HepG2 (cell line): Measurements from ENCODE around the gene PELI2. TPM values are rescaled to one million over a fixed set of nuclear protein-coding genes. Genes with fewer than 3 reads are reported as not detected.

Experiments used
- ATAC-seq: fragments of 200-7000 bp; cut with Tn5 transposase; 3 replicates; pipeline ENCODE4 v1.9.1; 2020; ENCODE audit warnings: mild to moderate bottlenecking, moderate library complexity
- BruUV-seq: library from RNA; stranded (reverse); fragments of 400-500 nt; replicated peaks from 2 replicates; lab custom pipeline; 2021; lab: Mats Ljungman, UMichigan
- CTCF ChIA-PET: fragments of 300-600 bp; formaldehyde crosslinking; extraction: SDS; loops from one replicate; lab custom pipeline; 2021; ENCODE audit warnings: low total read pairs, inconsistent platforms, low intra/inter-chr PET ratio; lab: Yijun Ruan, JAX
- POLR2A ChIA-PET: fragments of 350-600 bp; sonication (Branson Sonifier 250); formaldehyde crosslinking; loops from one replicate; lab custom pipeline; 2020; ENCODE audit warnings: antibody characterized with exemption, inconsistent platforms; lab: Yijun Ruan, JAX
- DNase-seq: peaks from one replicate; pipeline ENCODE4 v3.0.0-alpha.2; 2015; ENCODE audit warnings: low spot score
- FAIRE-seq: peaks from 3 replicates; lab custom pipeline; 2011; peaks lifted over from hg19 to GRCh38; lab: Jason Lieb, UNC
- H2AFZ ChIP-seq: one replicate; pipeline ENCODE4 v1.6.1; 2011; ENCODE audit warnings: low read length, inconsistent platforms
- H3K27ac ChIP-seq: fragments of 300-600 bp; 3 replicates; pipeline ENCODE4 v1.8.0; 2011; ENCODE audit warnings: mixed run types, mild to moderate bottlenecking, mixed read lengths, low read length, inconsistent platforms; ENCODE audit not compliant: insufficient read depth; ENCODE audit errors: extremely low read length
- H3K27me3 ChIP-seq, 2 experiments: fragments of 200-600 bp in 1 of 2; 2 replicates in 1 of 2; 3 replicates in 1 of 2; pipeline versions ENCODE4 v1.6.0 to v1.8.0; 2011; ENCODE audit warnings: low read length in 2 of 2, mild to moderate bottlenecking in 2 of 2, moderate library complexity in 2 of 2, inconsistent platforms in 1 of 2; ENCODE audit not compliant: insufficient read depth in 2 of 2, control insufficient read depth in 1 of 2
- H3K36me3 ChIP-seq, 2 experiments: fragments of 200-600 bp in 1 of 2; replicated peaks in 1 of 2; 2 replicates in 1 of 2; 3 replicates in 1 of 2; pipeline versions ENCODE4 v1.5.1 to v1.8.0; 2011; ENCODE audit warnings: low read length in 2 of 2, inconsistent platforms in 1 of 2; ENCODE audit not compliant: insufficient read depth in 2 of 2, control insufficient read depth in 1 of 2
- H3K4me1 ChIP-seq: 2 replicates; pipeline ENCODE4 v1.5.1; 2012; ENCODE audit warnings: low read length, inconsistent platforms; ENCODE audit not compliant: insufficient read depth
- H3K4me2 ChIP-seq: 2 replicates; pipeline ENCODE4 v1.6.0; 2011; ENCODE audit warnings: low read depth, low read length, inconsistent platforms
- H3K4me3 ChIP-seq, 3 experiments: fragments of 200-600 bp in 1 of 3; sonication (generic), shearing (Covaris generic) in 1 of 3; replicated peaks in 1 of 3; 2 replicates each; pipeline ENCODE4 v1.5.1; 2011 to 2016; ENCODE audit warnings: low read length in 3 of 3, inconsistent platforms in 2 of 3, low read depth in 2 of 3, mild to moderate bottlenecking in 2 of 3, control low read depth in 1 of 3, mixed read lengths in 1 of 3; ENCODE audit not compliant: insufficient read depth in 1 of 3
- H3K79me2 ChIP-seq: one replicate; pipeline ENCODE4 v1.6.1; 2011; ENCODE audit warnings: low read length, inconsistent platforms; ENCODE audit not compliant: insufficient read depth
- H3K9ac ChIP-seq: 2 replicates; pipeline ENCODE4 v1.6.0; 2011; ENCODE audit warnings: mild to moderate bottlenecking, low read depth, low read length, inconsistent platforms; ENCODE audit not compliant: insufficient read depth
- H3K9me3 ChIP-seq: 2 replicates; pipeline ENCODE4 v1.5.1; 2012; ENCODE audit warnings: mild to moderate bottlenecking, low read length
- H4K20me1 ChIP-seq: 2 replicates; pipeline ENCODE4 v1.6.0; 2011; ENCODE audit warnings: inconsistent platforms, mild to moderate bottlenecking, low read length, moderate library complexity; ENCODE audit not compliant: insufficient read depth
- CEBPG ChIP-seq: IDR thresholded peaks from 2 replicates; pipeline ENCODE4 v1.6.1; 2016
- FLYWCH1 ChIP-seq: sonication (generic); formaldehyde crosslinking; IDR thresholded peaks from 2 replicates; pipeline ENCODE4 v1.8.1; 2023; ENCODE audit warnings: mild to moderate bottlenecking, missing genetic modification reagents
- KLF16 ChIP-seq, 2 experiments: sonication (generic) in 1 of 2; formaldehyde crosslinking in 1 of 2; IDR thresholded peaks; 2 replicates each; pipeline versions ENCODE4 v1.6.1 to v1.8.0; 2016 to 2023; ENCODE audit warnings: missing genetic modification reagents in 2 of 2, missing compliant biosample characterization in 1 of 2
- KMT2A ChIP-seq: sonication (generic); formaldehyde crosslinking; IDR thresholded peaks from 2 replicates; pipeline ENCODE4 v1.4.0; 2020; ENCODE audit warnings: missing genetic modification reagents
- MED8 ChIP-seq: sonication (generic); formaldehyde crosslinking; IDR thresholded peaks from 2 replicates; pipeline ENCODE4 v1.8.1; 2023; ENCODE audit warnings: mild to moderate bottlenecking, missing genetic modification reagents; ENCODE audit not compliant: insufficient replicate concordance
- TMF1 ChIP-seq: sonication (generic); formaldehyde crosslinking; IDR thresholded peaks from 2 replicates; pipeline ENCODE4 v1.8.1; 2022; ENCODE audit warnings: low read depth, missing genetic modification reagents
- YY1 ChIP-seq: IDR thresholded peaks from 2 replicates; pipeline ENCODE4 v1.6.1; 2011; ENCODE audit warnings: low read length, low read depth, moderate library complexity, mild to moderate bottlenecking; ENCODE audit not compliant: insufficient read depth, insufficient replicate concordance
- ZNF543 ChIP-seq: sonication (generic); formaldehyde crosslinking; IDR thresholded peaks from 2 replicates; pipeline ENCODE4 v1.4.0; 2020; ENCODE audit warnings: mild to moderate bottlenecking, missing genetic modification reagents
- WGBS: methylation state at CpG from one replicate; pipeline ENCODE4 v1.1.6; 2017; ENCODE audit warnings: low lambda C conversion rate; 5-methylcytosine and 5-hydroxymethylcytosine counted together
- in situ Hi-C: cut with HindIII; loops from 2 replicates; pipeline ENCODE4 v1.10.0; 2017; ENCODE audit warnings: low pct_unique_long_range_greater_than_20kb; ENCODE audit not compliant: extremely low pct_ligation_motif_present
- intact Hi-C: fragments of 100-400 bp; cut with micrococcal nuclease; formaldehyde crosslinking; loops from one replicate; pipeline ENCODE4 v1.10.0; 2022; ENCODE audit not compliant: unreplicated experiment
- polyA plus RNA-seq, 8 experiments: library from polyadenylated mRNA; depleted of rRNA in 3 of 8; stranded (reverse) in 7 of 8; unstranded in 1 of 8; fragments of >200 nt; fragmentation: Illumina TruSeq in 4 of 8; extraction: Trizol in 4 of 8; gene quantifications; 2 replicates each; pipeline versions ENCODE4 v1.2.1 to v1.2.3, GENCODE V29; 2011 to 2016; ENCODE audit warnings: low read depth in 4 of 8, missing spikeins in 1 of 8, mixed read lengths in 1 of 8; ENCODE audit not compliant: insufficient read depth in 1 of 8
- total RNA-seq, 5 experiments: library from RNA; depleted of rRNA; stranded (reverse); fragments of >200 nt; fragmentation: Illumina TruSeq; extraction: Trizol; gene quantifications; 2 replicates each; pipeline ENCODE4 v1.2.3, GENCODE V29; 2016; ENCODE audit warnings: low read depth in 1 of 5
- TF ChIP-seq, protein P1 (sequence below): sonication (generic); formaldehyde crosslinking; IDR thresholded peaks from 2 replicates; pipeline ENCODE4 v1.4.0; 2020; ENCODE audit warnings: missing genetic modification reagents
- TF ChIP-seq, protein P2 (sequence below): sonication (generic); formaldehyde crosslinking; IDR thresholded peaks from 2 replicates; pipeline ENCODE4 v1.5.1; 2020; ENCODE audit warnings: missing genetic modification reagents, mild to moderate bottlenecking, borderline replicate concordance
- TF ChIP-seq, protein P3 (sequence below): sonication (generic); formaldehyde crosslinking; IDR thresholded peaks from 2 replicates; pipeline ENCODE4 v1.4.0; 2020; ENCODE audit warnings: mild to moderate bottlenecking, low read depth, missing genetic modification reagents
- TF ChIP-seq, protein P4 (sequence below): sonication (generic); formaldehyde crosslinking; conservative IDR thresholded peaks from 2 replicates; pipeline ENCODE4 v1.8.1; 2023; ENCODE audit warnings: missing genetic modification reagents

PELI2 gene
- total and polyA plus RNA-seq, 2 of the 13 experiments (the other 11 are each of a cell fraction or from before 2014, with no cell fraction given) = 0.07 TPM; not detected in 1

DNA sequence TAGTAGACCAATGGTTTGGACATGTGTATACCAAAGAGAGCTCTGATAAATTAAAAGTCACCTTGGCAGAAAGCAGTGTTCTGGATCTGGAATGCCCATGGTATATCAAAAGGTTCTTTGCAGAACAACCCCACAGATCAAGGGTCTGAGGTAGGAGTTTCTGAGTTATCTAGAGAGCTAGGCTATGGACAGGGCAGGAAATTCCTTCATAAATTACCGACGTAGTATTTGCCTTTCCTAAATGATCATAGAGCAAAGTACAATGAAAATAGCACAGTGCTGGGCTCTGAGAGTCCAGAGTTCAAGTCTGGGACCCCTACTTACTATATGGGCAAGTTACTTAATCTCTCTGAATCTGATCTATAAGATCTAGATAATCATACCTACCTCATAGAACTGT, 35.3 kb upstream of the PELI2 start (continued):
- TF ChIP-seq, protein P1, sequence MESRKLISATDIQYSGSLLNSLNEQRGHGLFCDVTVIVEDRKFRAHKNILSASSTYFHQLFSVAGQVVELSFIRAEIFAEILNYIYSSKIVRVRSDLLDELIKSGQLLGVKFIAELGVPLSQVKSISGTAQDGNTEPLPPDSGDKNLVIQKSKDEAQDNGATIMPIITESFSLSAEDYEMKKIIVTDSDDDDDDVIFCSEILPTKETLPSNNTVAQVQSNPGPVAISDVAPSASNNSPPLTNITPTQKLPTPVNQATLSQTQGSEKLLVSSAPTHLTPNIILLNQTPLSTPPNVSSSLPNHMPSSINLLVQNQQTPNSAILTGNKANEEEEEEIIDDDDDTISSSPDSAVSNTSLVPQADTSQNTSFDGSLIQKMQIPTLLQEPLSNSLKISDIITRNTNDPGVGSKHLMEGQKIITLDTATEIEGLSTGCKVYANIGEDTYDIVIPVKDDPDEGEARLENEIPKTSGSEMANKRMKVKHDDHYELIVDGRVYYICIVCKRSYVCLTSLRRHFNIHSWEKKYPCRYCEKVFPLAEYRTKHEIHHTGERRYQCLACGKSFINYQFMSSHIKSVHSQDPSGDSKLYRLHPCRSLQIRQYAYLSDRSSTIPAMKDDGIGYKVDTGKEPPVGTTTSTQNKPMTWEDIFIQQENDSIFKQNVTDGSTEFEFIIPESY (CRISPR knock-in tag) = no peak
- TF ChIP-seq TMF1 = no peak
- TF ChIP-seq KLF16 (CRISPR knock-in tag; IDR thresholded peaks at IDR 0.05) = no peak
- no peak for TF ChIP-seq FLYWCH1 (CRISPR knock-in tag)
- TF ChIP-seq, protein P2, sequence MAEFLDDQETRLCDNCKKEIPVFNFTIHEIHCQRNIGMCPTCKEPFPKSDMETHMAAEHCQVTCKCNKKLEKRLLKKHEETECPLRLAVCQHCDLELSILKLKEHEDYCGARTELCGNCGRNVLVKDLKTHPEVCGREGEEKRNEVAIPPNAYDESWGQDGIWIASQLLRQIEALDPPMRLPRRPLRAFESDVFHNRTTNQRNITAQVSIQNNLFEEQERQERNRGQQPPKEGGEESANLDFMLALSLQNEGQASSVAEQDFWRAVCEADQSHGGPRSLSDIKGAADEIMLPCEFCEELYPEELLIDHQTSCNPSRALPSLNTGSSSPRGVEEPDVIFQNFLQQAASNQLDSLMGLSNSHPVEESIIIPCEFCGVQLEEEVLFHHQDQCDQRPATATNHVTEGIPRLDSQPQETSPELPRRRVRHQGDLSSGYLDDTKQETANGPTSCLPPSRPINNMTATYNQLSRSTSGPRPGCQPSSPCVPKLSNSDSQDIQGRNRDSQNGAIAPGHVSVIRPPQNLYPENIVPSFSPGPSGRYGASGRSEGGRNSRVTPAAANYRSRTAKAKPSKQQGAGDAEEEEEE (CRISPR knock-in tag) = no peak
- TF ChIP-seq YY1 = no peak
- TF ChIP-seq, protein P3, sequence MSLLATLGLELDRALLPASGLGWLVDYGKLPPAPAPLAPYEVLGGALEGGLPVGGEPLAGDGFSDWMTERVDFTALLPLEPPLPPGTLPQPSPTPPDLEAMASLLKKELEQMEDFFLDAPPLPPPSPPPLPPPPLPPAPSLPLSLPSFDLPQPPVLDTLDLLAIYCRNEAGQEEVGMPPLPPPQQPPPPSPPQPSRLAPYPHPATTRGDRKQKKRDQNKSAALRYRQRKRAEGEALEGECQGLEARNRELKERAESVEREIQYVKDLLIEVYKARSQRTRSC (CRISPR knock-in tag) = no peak

DNA sequence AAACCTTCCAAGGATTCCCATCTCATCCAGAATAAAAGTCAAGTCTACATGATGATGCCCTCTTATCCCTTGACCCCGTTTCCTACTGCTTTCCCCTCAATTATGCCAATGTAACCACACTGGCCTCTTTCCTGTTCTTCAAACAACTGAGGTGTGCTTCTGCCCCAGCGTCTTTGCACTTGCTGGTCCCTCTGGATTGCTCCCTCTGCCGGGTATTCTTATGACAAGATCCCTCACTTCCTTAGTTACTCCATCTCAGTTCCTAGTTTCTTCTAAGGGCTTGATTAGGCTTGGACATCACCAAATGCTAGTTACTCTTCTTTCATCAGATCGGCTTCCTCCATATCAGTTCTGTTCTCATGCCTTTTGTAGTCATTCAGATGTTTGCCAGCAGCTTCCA, 32.7 kb upstream of the PELI2 start:
- Histone ChIP-seq H2AFZ (no peak overlapping the region), H3K27ac (no peak overlapping the region), H3K4me1 (no peaks in the 10 kb centered on the region), H3K27me3 (peaks cover 0 to 4% of the 10 kb centered on the region in 2 experiments; a peak in 1 of 5 replicates), H3K9ac (no peak overlapping the region), H3K4me3 (no peak overlapping the region), H3K36me3 (no peaks in the 10 kb centered on the region), H3K4me2 (no peak overlapping the region), H4K20me1 (no peaks in the 10 kb centered on the region), H3K79me2 (no peaks in the 10 kb centered on the region), H3K9me3 (no peaks in the 10 kb centered on the region)
- ChIA-PET POLR2A (no interaction called here), CTCF (no interaction called here)
- TF ChIP-seq, protein P4, sequence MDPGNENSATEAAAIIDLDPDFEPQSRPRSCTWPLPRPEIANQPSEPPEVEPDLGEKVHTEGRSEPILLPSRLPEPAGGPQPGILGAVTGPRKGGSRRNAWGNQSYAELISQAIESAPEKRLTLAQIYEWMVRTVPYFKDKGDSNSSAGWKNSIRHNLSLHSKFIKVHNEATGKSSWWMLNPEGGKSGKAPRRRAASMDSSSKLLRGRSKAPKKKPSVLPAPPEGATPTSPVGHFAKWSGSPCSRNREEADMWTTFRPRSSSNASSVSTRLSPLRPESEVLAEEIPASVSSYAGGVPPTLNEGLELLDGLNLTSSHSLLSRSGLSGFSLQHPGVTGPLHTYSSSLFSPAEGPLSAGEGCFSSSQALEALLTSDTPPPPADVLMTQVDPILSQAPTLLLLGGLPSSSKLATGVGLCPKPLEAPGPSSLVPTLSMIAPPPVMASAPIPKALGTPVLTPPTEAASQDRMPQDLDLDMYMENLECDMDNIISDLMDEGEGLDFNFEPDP (CRISPR knock-in tag) = no peak
- TF ChIP-seq CEBPG (CRISPR knock-in tag) (no peak), MED8 (CRISPR knock-in tag) (no peak), KMT2A (no peak), ZNF543 (CRISPR knock-in tag) (no peak)
- no TSS peak for BruUV-seq
- WGBS = 1% methylated on average over 4 of the region's 4 CpGs
- ATAC-seq (no peak), FAIRE-seq (no peak), DNase-seq (no peak)
- in situ Hi-C loops = no loop called here
- intact Hi-C loops = no loop called here
